ENCODE data around the gene MPRIP. TPM values are rescaled to one million over a fixed set of nuclear protein-coding genes. Genes with fewer than 3 reads are reported as not detected.
"Not testable (repeated sequence)": the region's sequence is repeated elsewhere in the genome, so short reads cannot be mapped to it uniquely, and the experiment has no call there.

Gene MPRIP
- 1,274 and 1,459 TPM in 2 replicates for total RNA-seq (2014; rRNA removed)
- Bru-seq, nascent RNA, result percentile 98 among the genes with signal in this experiment
- BruChase-seq, experiment 1, labeled RNA remaining after a 6-hour chase, result percentile 96 among the genes with signal in this experiment
- percentile 96 among the genes with signal in this experiment for BruChase-seq, experiment 2, labeled RNA remaining after a 2-hour chase
- long read RNA-seq, full-length matches to known transcripts, result 114 of 932 reads
- long read RNA-seq, partial matches to known transcripts, result 550 of 932 reads
- long read RNA-seq, other reads (novel, unspliced or antisense), result 268 of 932 reads

GRCh38 chr17:17042384-17042736, at the start of gene MPRIP:
MPRIP (plus strand) TSS chr17:17042457; CDS start chr17:17042849, 392 bp downstream.
- ChIA-PET POLR2A (ENCODE audit: unreplicated experiment) (interaction anchor here (0.7 kb wide), 1 partner anchor 13 kb away, joined by 5 read pairs; no protein-coding TSS in a partner anchor), CTCF (interaction anchor here (0.7 kb wide), 1 partner anchor 599 kb away, joined by 5 read pairs; no protein-coding TSS in a partner anchor)
- H3K4me2 ChIP-seq (ENCODE audit: low read length), result peak within 1 kb of the TSS; percentile 96
- peaks cover 39% of the 10 kb centered on the region for H3K36me3 ChIP-seq (ENCODE audit: low read depth, low read length)
- no peak for TF ChIP-seq EZH2phosphoT487 (IDR thresholded peaks at IDR 0.05; ENCODE audit: borderline replicate concordance, low read length)
- no peak for TF ChIP-seq CTCF (conservative IDR thresholded peaks at IDR 0.05; ENCODE audit: low read depth, low read length)
- no peak for TF ChIP-seq EZH2 (IDR thresholded peaks at IDR 0.05; ENCODE audit: low read length, unreplicated experiment)
- no TSS peak for BruUV-seq (replicated peaks)
- no peaks in the 10 kb centered on the region for H3K27me3 ChIP-seq (ENCODE audit: low read length)
- peak within 1 kb of the TSS; percentile 85 for H3K27ac ChIP-seq (ENCODE audit: low read length)
- peaks cover 44% of the 10 kb centered on the region for H4K20me1 ChIP-seq (ENCODE audit: low read length)
- DNase-seq (no peak), ATAC-seq (no peak)
- H3K9me2 ChIP-seq (replicated peaks; ENCODE audit: low read length), result no peaks in the 10 kb centered on the region
- no peaks in the 10 kb centered on the region for H3K9me3 ChIP-seq (ENCODE audit: low read length)
- peak within 1 kb of the TSS; percentile 100 for H3K4me3 ChIP-seq (ENCODE audit: low read length)
- peak within 1 kb of the TSS; percentile 79 for H2AFZ ChIP-seq (ENCODE audit: low read length)
- intact Hi-C loops (cut with micrococcal nuclease), result no loop called here
- H3K79me2 ChIP-seq (ENCODE audit: low read length), result peaks cover 73% of the 10 kb centered on the region
- peak within 1 kb of the TSS; percentile 99 for H3K9ac ChIP-seq (ENCODE audit: low read length)
- H3F3A ChIP-seq (ENCODE audit: low read length, unreplicated experiment), result peaks cover 15% of the 10 kb centered on the region
- H3K4me1 ChIP-seq (ENCODE audit: insufficient read depth, low read length), result peaks cover 36% of the 10 kb centered on the region

DNA sequence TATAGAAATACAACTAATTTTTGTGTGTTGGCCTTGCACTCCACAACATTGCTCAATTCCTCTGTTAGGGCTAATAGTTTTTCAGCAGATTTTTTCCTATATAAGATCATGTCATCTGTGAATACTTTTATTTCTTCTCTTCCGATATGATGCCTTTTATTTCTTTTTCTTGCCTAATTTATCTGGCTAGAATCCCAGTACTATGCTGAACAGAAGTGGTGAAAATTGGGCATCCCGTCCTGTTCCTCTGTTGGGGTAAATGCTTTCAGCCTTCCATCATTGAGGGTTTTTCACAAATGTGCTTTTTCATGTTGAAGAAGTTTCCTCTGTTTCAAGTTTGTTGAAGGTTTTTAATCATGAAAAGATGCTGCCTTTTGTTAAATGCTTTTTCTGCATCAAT, 47.6 kb upstream of the MPRIP start:
- intact Hi-C loops (cut with micrococcal nuclease), result loop anchor here (5.0 kb wide), 1 partner anchor 412 kb away; no protein-coding TSS in a partner anchor
- H3K9me2 ChIP-seq (replicated peaks; ENCODE audit: low read length), result no peaks in the 10 kb centered on the region
- H3K4me1 ChIP-seq (ENCODE audit: insufficient read depth, low read length), result peaks cover 3% of the 10 kb centered on the region; the same call in 1 of the 2 replicates
- no peaks in the 10 kb centered on the region for H3F3A ChIP-seq (ENCODE audit: low read length, unreplicated experiment)
- H3K79me2 ChIP-seq (ENCODE audit: low read length), result no peaks in the 10 kb centered on the region
- H4K20me1 ChIP-seq (ENCODE audit: low read length), result no peaks in the 10 kb centered on the region
- no peak overlapping the region for H3K4me2 ChIP-seq (ENCODE audit: low read length)
- no peak overlapping the region for H2AFZ ChIP-seq (ENCODE audit: low read length)
- no TSS peak for BruUV-seq (replicated peaks)
- H3K9me3 ChIP-seq (ENCODE audit: low read length), result no peaks in the 10 kb centered on the region
- no peak for ATAC-seq
- H3K27me3 ChIP-seq (ENCODE audit: low read length), result no peaks in the 10 kb centered on the region
- H3K36me3 ChIP-seq (ENCODE audit: low read depth, low read length), result no peaks in the 10 kb centered on the region
- TF ChIP-seq EZH2phosphoT487 (IDR thresholded peaks at IDR 0.05; ENCODE audit: borderline replicate concordance, low read length) (no peak), CTCF (conservative IDR thresholded peaks at IDR 0.05; ENCODE audit: low read depth, low read length) (no peak), EZH2 (IDR thresholded peaks at IDR 0.05; ENCODE audit: low read length, unreplicated experiment) (no peak)
- ChIA-PET POLR2A (ENCODE audit: unreplicated experiment) (no interaction called here), CTCF (no interaction called here)
- no peak overlapping the region for H3K9ac ChIP-seq (ENCODE audit: low read length)
- no peak overlapping the region for H3K4me3 ChIP-seq (ENCODE audit: low read length)
- no peak overlapping the region for H3K27ac ChIP-seq (ENCODE audit: low read length)
- no peak for DNase-seq

- H3K79me2 ChIP-seq (ENCODE audit: low read length), result no peaks in the 10 kb centered on the region
- intact Hi-C loops (cut with micrococcal nuclease), result no loop called here
- ATAC-seq, result no peak
- POLR2A ChIA-PET (ENCODE audit: unreplicated experiment), result no interaction called here
- no peaks in the 10 kb centered on the region for H3K27me3 ChIP-seq (ENCODE audit: low read length)
- no peaks in the 10 kb centered on the region for H3F3A ChIP-seq (ENCODE audit: low read length, unreplicated experiment)
- no peaks in the 10 kb centered on the region for H3K36me3 ChIP-seq (ENCODE audit: low read depth, low read length)
- no peak overlapping the region for H2AFZ ChIP-seq (ENCODE audit: low read length)
- no peak overlapping the region for H3K4me3 ChIP-seq (ENCODE audit: low read length)
- no peak overlapping the region for H3K27ac ChIP-seq (ENCODE audit: low read length)
- no peaks in the 10 kb centered on the region for H3K9me2 ChIP-seq (replicated peaks; ENCODE audit: low read length)
- H3K4me1 ChIP-seq (ENCODE audit: insufficient read depth, low read length), result peaks cover 3% of the 10 kb centered on the region; the same call in 1 of the 2 replicates
- DNase-seq, result no peak
- TF ChIP-seq EZH2 (IDR thresholded peaks at IDR 0.05; ENCODE audit: low read length, unreplicated experiment) (no peak), EZH2phosphoT487 (IDR thresholded peaks at IDR 0.05; ENCODE audit: borderline replicate concordance, low read length) (no peak)
- no TSS peak for BruUV-seq (replicated peaks)
- CTCF ChIA-PET, result no interaction called here
- no peak overlapping the region for H3K9ac ChIP-seq (ENCODE audit: low read length)
- H3K4me2 ChIP-seq (ENCODE audit: low read length), result no peak overlapping the region
- no peaks in the 10 kb centered on the region for H4K20me1 ChIP-seq (ENCODE audit: low read length)
- no peaks in the 10 kb centered on the region for H3K9me3 ChIP-seq (ENCODE audit: low read length)
Observed at GRCh38 chr17:16995930-16996329, 46.3 kb upstream of the MPRIP start.

- H3K9me3 ChIP-seq (ENCODE audit: low read length); H3K9me2 ChIP-seq (replicated peaks; ENCODE audit: low read length); H2AFZ ChIP-seq (ENCODE audit: low read length); CTCF ChIA-PET; POLR2A ChIA-PET (ENCODE audit: unreplicated experiment); intact Hi-C loops (cut with micrococcal nuclease); ATAC-seq; H3K27me3 ChIP-seq (ENCODE audit: low read length); H3K36me3 ChIP-seq (ENCODE audit: low read depth, low read length); H3F3A ChIP-seq (ENCODE audit: low read length, unreplicated experiment); H3K4me3 ChIP-seq (ENCODE audit: low read length); H3K9ac ChIP-seq (ENCODE audit: low read length); H3K79me2 ChIP-seq (ENCODE audit: low read length); H3K4me2 ChIP-seq (ENCODE audit: low read length); DNase-seq; H3K4me1 ChIP-seq (ENCODE audit: insufficient read depth, low read length); BruUV-seq (replicated peaks); H3K27ac ChIP-seq (ENCODE audit: low read length); H4K20me1 ChIP-seq (ENCODE audit: low read length): not testable (repeated sequence)
Observed at GRCh38 chr17:16996726-16997125, 45.5 kb upstream of the MPRIP start.
